ENCODE data around the gene AKNA. TPM values are rescaled to one million over a fixed set of nuclear protein-coding genes. Genes with fewer than 3 reads are reported as not detected.

AKNA gene
- total and polyA plus RNA-seq, 2 experiments from 2014 or later, result 5.7 to 25.2 TPM

DNA sequence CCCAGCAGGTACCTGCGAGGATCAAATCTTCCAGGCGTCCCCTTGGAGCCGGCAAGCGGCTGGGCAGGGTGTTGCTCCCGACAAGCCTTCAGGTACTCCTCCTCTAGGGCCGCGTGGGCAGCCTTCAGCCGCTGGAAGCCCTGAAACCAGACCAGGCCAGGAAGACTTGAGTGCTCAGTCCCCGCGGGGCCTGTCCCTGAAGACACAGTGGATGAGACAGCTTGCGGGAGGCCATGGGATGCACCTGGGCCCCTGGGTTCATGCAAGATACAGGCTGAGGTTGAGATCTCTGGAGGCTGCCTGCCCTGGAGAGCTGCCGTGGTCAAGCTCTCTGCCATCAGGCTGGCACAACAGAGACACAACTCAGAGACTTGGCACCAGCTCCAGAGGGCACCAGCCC is 25.4 kb downstream of the AKNA start:
- H3K27ac ChIP-seq, result no peak overlapping the region
- H3K27me3 ChIP-seq, result no peaks in the 10 kb centered on the region
- H3K4me3 ChIP-seq, result no peak overlapping the region
- peaks cover 44% of the 10 kb centered on the region for H3K36me3 ChIP-seq
- no peaks in the 10 kb centered on the region for H3K4me1 ChIP-seq (ENCODE audit: low read depth)
- H3K9me3 ChIP-seq (ENCODE audit: low read depth), result no peaks in the 10 kb centered on the region
- DNase-seq (ENCODE audit: low read depth in 1 of 2, low spot score in 1 of 2), result no peak
- TF ChIP-seq, protein P1, sequence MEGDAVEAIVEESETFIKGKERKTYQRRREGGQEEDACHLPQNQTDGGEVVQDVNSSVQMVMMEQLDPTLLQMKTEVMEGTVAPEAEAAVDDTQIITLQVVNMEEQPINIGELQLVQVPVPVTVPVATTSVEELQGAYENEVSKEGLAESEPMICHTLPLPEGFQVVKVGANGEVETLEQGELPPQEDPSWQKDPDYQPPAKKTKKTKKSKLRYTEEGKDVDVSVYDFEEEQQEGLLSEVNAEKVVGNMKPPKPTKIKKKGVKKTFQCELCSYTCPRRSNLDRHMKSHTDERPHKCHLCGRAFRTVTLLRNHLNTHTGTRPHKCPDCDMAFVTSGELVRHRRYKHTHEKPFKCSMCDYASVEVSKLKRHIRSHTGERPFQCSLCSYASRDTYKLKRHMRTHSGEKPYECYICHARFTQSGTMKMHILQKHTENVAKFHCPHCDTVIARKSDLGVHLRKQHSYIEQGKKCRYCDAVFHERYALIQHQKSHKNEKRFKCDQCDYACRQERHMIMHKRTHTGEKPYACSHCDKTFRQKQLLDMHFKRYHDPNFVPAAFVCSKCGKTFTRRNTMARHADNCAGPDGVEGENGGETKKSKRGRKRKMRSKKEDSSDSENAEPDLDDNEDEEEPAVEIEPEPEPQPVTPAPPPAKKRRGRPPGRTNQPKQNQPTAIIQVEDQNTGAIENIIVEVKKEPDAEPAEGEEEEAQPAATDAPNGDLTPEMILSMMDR (IDR thresholded peaks at IDR 0.05; ENCODE audit: low read depth, low read length), result no peak

DNA sequence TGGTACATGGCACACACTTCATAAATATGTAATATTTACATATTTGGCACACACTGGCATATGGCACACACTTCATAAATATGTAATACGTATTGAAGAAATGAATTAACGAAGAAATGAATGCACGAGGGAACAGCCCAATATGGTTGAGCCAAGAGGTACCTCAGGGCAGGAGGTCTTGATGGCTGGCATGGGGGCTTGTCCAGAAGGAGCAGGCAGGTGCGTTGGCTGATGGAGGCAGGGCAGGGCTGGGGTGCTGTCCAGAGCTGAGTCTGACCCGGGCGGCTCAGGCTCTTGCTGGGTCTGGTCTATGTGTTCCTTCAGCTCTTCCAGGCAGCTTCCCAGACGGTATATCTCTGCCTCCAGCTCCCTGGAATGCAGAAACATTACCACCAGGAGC is 26.2 kb downstream of the AKNA start:
- no peak overlapping the region for H3K4me3 ChIP-seq
- no peak for DNase-seq (ENCODE audit: low read depth in 1 of 2, low spot score in 1 of 2)
- no peaks in the 10 kb centered on the region for H3K4me1 ChIP-seq (ENCODE audit: low read depth)
- peaks cover 50% of the 10 kb centered on the region for H3K36me3 ChIP-seq
- H3K9me3 ChIP-seq (ENCODE audit: low read depth), result no peaks in the 10 kb centered on the region
- no peak overlapping the region for H3K27ac ChIP-seq
- no peaks in the 10 kb centered on the region for H3K27me3 ChIP-seq
- TF ChIP-seq, protein P1 (IDR thresholded peaks at IDR 0.05; ENCODE audit: low read depth, low read length), result no peak

DNA sequence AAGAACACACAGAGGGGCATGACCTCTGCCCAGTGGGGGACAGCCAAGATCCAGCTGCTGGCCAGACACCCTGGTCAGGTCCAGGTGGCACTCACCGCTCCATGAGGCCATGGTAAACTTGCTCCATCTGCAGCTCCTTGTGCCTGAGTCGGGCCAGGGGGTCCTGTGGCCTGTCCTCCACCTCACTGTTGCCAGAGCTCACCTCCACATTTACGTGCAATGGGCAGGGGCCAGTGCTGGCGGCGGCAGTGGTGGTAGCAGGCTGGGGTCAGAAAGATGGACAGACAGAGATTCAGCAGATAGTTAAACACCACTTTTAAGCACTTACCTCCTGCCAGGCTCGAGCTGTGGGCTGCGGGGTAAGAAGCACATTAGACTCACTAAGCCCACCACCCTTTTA is 28.0 kb downstream of the AKNA start:
- Histone ChIP-seq H3K36me3 (peaks cover 54% of the 10 kb centered on the region), H3K9me3 (ENCODE audit: low read depth) (no peaks in the 10 kb centered on the region)
- TF ChIP-seq, protein P1 (IDR thresholded peaks at IDR 0.05; ENCODE audit: low read depth, low read length), result no peak

DNA sequence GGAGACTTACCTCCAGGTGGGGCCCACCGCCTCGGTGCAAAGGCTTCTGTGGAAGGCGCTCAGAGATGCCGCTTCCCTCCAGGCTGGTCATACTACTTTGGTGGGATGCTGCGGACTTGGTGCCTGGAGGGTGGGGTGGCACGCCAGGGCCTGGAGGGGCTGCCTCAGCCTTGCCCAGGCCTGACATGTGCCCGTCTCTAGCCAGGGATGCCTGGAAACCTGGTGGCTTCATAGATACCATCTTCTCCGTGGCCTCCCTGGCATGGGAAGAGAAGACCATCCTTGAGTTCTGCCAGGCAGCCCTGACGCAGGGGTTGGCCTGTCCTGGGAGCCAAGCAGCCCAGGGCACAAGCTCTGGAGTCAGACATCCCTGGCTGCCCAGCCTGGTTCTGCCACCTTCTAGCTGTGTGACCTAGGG is 29.9 kb downstream of the AKNA start:
- Histone ChIP-seq H3K27ac (no peak overlapping the region), H3K4me1 (ENCODE audit: low read depth) (no peaks in the 10 kb centered on the region), H3K36me3 (peaks cover 53% of the 10 kb centered on the region), H3K4me3 (no peak overlapping the region), H3K9me3 (ENCODE audit: low read depth) (no peaks in the 10 kb centered on the region), H3K27me3 (no peaks in the 10 kb centered on the region)
- no peak for DNase-seq (ENCODE audit: low read depth in 1 of 2, low spot score in 1 of 2)
- TF ChIP-seq, protein P1 (IDR thresholded peaks at IDR 0.05; ENCODE audit: low read depth, low read length), result no peak

More for the DNA sequence above, 28.0 kb downstream of the AKNA start:
- DNase-seq (ENCODE audit: low read depth in 1 of 2, low spot score in 1 of 2), result no peak
- Histone ChIP-seq H3K27me3 (no peaks in the 10 kb centered on the region), H3K27ac (no peak overlapping the region), H3K4me3 (no peak overlapping the region), H3K4me1 (ENCODE audit: low read depth) (no peaks in the 10 kb centered on the region)

DNA sequence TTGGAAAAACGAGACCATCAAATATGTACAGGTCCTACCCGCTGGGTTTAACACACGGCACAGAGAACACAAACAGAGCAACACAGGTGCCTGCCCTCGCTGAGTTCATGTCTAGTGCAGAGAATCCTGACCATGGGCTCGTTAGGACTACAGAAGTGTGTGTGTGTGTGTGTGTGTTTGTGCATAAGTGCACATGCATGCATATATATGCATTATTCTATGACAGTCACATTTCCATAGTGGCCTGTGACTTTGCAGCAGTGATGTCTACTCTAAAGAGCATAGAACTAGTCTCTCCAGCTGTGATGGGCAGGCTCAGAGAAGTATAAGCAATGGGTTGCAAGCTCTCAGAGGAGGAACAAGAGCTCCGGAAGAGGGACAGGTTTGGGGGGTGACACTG is 30.4 kb downstream of the AKNA start:
- TF ChIP-seq, protein P1 (IDR thresholded peaks at IDR 0.05; ENCODE audit: low read depth, low read length), result no peak
- DNase-seq (ENCODE audit: low read depth in 1 of 2, low spot score in 1 of 2), result no peak
- Histone ChIP-seq H3K27me3 (no peaks in the 10 kb centered on the region), H3K4me3 (no peak overlapping the region), H3K27ac (no peak overlapping the region), H3K4me1 (ENCODE audit: low read depth) (no peaks in the 10 kb centered on the region), H3K9me3 (ENCODE audit: low read depth) (no peaks in the 10 kb centered on the region), H3K36me3 (peaks cover 50% of the 10 kb centered on the region)

DNA sequence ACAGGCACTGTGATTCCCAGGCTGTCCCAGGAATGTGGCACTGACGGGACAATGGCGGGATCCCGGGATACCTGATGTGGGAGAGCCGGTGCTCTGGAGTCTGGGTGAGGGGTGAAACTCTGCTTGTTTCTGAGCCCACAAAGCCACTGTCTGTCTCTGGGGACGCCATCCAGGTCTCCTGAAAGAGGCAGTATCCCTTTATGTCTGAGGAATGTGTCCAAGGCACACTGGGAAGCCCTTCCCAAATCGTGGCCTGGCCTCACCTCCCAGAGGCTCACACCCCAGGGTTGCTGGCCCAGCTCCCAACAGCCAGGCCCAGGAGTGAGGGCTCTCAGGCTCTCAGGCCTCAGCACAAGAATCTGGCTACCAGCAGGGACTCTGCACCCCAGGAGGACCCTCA is 31.0 kb downstream of the AKNA start:
- peaks cover 49% of the 10 kb centered on the region for H3K36me3 ChIP-seq
- DNase-seq (ENCODE audit: low read depth in 1 of 2, low spot score in 1 of 2), result no peak
- no peaks in the 10 kb centered on the region for H3K27me3 ChIP-seq
- TF ChIP-seq, protein P1 (IDR thresholded peaks at IDR 0.05; ENCODE audit: low read depth, low read length), result no peak
- no peak overlapping the region for H3K4me3 ChIP-seq
- H3K9me3 ChIP-seq (ENCODE audit: low read depth), result no peaks in the 10 kb centered on the region
- no peaks in the 10 kb centered on the region for H3K4me1 ChIP-seq (ENCODE audit: low read depth)
- H3K27ac ChIP-seq, result no peak overlapping the region
